ENCODE measurements around the gene IQSEC1. TPM values are rescaled to one million over a fixed set of nuclear protein-coding genes. Genes with fewer than 3 reads are reported as not detected.

Gene IQSEC1
- total RNA-seq, 1 experiment from 2014 or later = 13.0 TPM

GRCh38 chr3:12911881-12912415 is 161.3 kb downstream of the IQSEC1 start:
- no peak overlapping the region for H3K27ac ChIP-seq (ENCODE audit: low read depth, low read length, poor library complexity, severe bottlenecking)
- ChIA-PET POLR2A (ENCODE audit: low non-redundant PET) (no interaction called here), CTCF (interaction anchor here (0.7 kb wide), 1 partner anchor 1618 kb away, joined by 3 read pairs; no protein-coding TSS in a partner anchor)
- DNase-seq (ENCODE audit: low spot score) = no peak
- intact Hi-C loops (cut with micrococcal nuclease; ENCODE audit: unreplicated experiment) = no loop called here
- no peaks in the 10 kb centered on the region for H3K27me3 ChIP-seq (replicated peaks; ENCODE audit: insufficient read depth, low read depth, low read length, poor library complexity)
- BruUV-seq (replicated peaks) = no TSS peak
- H3K36me3 ChIP-seq (ENCODE audit: insufficient read depth, low read length, poor library complexity, severe bottlenecking) = no peaks in the 10 kb centered on the region
- H3K4me3 ChIP-seq (ENCODE audit: low read depth, low read length, poor library complexity, severe bottlenecking) = no peak overlapping the region
- TF ChIP-seq EZH2 (IDR thresholded peaks at IDR 0.05; ENCODE audit: borderline replicate concordance, low read depth, low read length, poor library complexity, severe bottlenecking) = no peak
- TF ChIP-seq, protein P1, sequence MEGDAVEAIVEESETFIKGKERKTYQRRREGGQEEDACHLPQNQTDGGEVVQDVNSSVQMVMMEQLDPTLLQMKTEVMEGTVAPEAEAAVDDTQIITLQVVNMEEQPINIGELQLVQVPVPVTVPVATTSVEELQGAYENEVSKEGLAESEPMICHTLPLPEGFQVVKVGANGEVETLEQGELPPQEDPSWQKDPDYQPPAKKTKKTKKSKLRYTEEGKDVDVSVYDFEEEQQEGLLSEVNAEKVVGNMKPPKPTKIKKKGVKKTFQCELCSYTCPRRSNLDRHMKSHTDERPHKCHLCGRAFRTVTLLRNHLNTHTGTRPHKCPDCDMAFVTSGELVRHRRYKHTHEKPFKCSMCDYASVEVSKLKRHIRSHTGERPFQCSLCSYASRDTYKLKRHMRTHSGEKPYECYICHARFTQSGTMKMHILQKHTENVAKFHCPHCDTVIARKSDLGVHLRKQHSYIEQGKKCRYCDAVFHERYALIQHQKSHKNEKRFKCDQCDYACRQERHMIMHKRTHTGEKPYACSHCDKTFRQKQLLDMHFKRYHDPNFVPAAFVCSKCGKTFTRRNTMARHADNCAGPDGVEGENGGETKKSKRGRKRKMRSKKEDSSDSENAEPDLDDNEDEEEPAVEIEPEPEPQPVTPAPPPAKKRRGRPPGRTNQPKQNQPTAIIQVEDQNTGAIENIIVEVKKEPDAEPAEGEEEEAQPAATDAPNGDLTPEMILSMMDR (conservative IDR thresholded peaks at IDR 0.05; ENCODE audit: low read depth, low read length) = no peak
- H3K4me1 ChIP-seq (ENCODE audit: insufficient read depth, low read length, poor library complexity, severe bottlenecking) = no peaks in the 10 kb centered on the region
- H3K9me3 ChIP-seq (ENCODE audit: low read depth, low read length, poor library complexity, severe bottlenecking) = no peaks in the 10 kb centered on the region

DNA sequence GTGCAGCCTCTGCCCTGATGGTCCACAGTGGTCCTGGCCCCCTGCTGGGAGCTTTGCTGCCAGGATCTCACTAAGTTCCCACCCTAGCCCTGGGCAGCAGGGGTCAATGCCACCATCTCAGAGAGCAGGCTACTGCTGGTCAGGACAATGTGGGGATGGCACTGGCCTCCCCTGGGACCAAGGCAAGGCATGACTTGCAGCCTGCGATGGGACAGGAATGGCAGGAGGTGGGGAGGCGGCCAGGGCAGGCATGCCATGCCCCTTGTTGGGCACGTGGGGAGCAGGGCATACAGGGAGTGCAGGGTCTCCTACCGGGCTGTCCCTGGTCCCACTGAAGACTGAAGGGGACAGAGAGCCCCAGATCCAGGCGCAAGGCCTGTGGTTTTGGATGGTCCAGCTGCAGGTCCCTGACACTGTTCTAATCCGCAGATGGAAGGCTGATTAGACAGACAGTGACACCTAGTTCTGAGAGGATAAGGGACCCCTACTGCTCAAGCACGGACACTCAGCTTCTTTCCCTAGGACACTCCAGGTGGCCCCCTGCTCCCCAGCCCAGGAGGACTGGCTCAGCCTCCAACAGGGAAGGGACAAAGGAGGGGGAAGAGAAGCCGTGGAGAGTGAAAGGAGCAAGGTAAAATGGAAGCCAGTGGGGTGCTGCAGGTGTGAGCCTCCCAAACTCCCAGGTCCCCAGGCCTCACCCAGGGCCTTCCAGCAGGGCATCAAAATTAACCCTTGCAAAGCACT is 162.7 kb downstream of the IQSEC1 start:
- no TSS peak for BruUV-seq (replicated peaks)
- POLR2A ChIA-PET (ENCODE audit: low non-redundant PET) = no interaction called here
- no peaks in the 10 kb centered on the region for H3K4me1 ChIP-seq (ENCODE audit: insufficient read depth, low read length, poor library complexity, severe bottlenecking)
- TF ChIP-seq, protein P1 (conservative IDR thresholded peaks at IDR 0.05; ENCODE audit: low read depth, low read length) = no peak
- TF ChIP-seq EZH2 (IDR thresholded peaks at IDR 0.05; ENCODE audit: borderline replicate concordance, low read depth, low read length, poor library complexity, severe bottlenecking) = no peak
- no peak overlapping the region for H3K4me3 ChIP-seq (ENCODE audit: low read depth, low read length, poor library complexity, severe bottlenecking)
- CTCF ChIA-PET = no interaction called here
- intact Hi-C loops (cut with micrococcal nuclease; ENCODE audit: unreplicated experiment) = no loop called here
- DNase-seq (ENCODE audit: low spot score) = no peak
- no peaks in the 10 kb centered on the region for H3K27me3 ChIP-seq (replicated peaks; ENCODE audit: insufficient read depth, low read depth, low read length, poor library complexity)
- no peaks in the 10 kb centered on the region for H3K36me3 ChIP-seq (ENCODE audit: insufficient read depth, low read length, poor library complexity, severe bottlenecking)
- no peak overlapping the region for H3K27ac ChIP-seq (ENCODE audit: low read depth, low read length, poor library complexity, severe bottlenecking)
- no peaks in the 10 kb centered on the region for H3K9me3 ChIP-seq (ENCODE audit: low read depth, low read length, poor library complexity, severe bottlenecking)

GRCh38 chr3:12909710-12910109 is 163.5 kb downstream of the IQSEC1 start:
- no peak for TF ChIP-seq EZH2 (IDR thresholded peaks at IDR 0.05; ENCODE audit: borderline replicate concordance, low read depth, low read length, poor library complexity, severe bottlenecking)
- no peak for DNase-seq (ENCODE audit: low spot score)
- H3K9me3 ChIP-seq (ENCODE audit: low read depth, low read length, poor library complexity, severe bottlenecking) = no peaks in the 10 kb centered on the region
- H3K27me3 ChIP-seq (replicated peaks; ENCODE audit: insufficient read depth, low read depth, low read length, poor library complexity) = no peaks in the 10 kb centered on the region
- H3K36me3 ChIP-seq (ENCODE audit: insufficient read depth, low read length, poor library complexity, severe bottlenecking) = no peaks in the 10 kb centered on the region
- no peaks in the 10 kb centered on the region for H3K4me1 ChIP-seq (ENCODE audit: insufficient read depth, low read length, poor library complexity, severe bottlenecking)
- ChIA-PET CTCF (no interaction called here), POLR2A (ENCODE audit: low non-redundant PET) (no interaction called here)
- intact Hi-C loops (cut with micrococcal nuclease; ENCODE audit: unreplicated experiment) = no loop called here
- BruUV-seq (replicated peaks) = no TSS peak
- H3K4me3 ChIP-seq (ENCODE audit: low read depth, low read length, poor library complexity, severe bottlenecking) = no peak overlapping the region
- no peak overlapping the region for H3K27ac ChIP-seq (ENCODE audit: low read depth, low read length, poor library complexity, severe bottlenecking)

Measured in A673 (cell line).